ENCODE measurements around the gene WFDC6.

Gene WFDC6

GRCh38 chr20:45518282-45518681 is 21.0 kb downstream of the WFDC6 start:
- no peak for DNase-seq (ENCODE audit: insufficient read length, low spot score)
- no peak for FAIRE-seq

DNA sequence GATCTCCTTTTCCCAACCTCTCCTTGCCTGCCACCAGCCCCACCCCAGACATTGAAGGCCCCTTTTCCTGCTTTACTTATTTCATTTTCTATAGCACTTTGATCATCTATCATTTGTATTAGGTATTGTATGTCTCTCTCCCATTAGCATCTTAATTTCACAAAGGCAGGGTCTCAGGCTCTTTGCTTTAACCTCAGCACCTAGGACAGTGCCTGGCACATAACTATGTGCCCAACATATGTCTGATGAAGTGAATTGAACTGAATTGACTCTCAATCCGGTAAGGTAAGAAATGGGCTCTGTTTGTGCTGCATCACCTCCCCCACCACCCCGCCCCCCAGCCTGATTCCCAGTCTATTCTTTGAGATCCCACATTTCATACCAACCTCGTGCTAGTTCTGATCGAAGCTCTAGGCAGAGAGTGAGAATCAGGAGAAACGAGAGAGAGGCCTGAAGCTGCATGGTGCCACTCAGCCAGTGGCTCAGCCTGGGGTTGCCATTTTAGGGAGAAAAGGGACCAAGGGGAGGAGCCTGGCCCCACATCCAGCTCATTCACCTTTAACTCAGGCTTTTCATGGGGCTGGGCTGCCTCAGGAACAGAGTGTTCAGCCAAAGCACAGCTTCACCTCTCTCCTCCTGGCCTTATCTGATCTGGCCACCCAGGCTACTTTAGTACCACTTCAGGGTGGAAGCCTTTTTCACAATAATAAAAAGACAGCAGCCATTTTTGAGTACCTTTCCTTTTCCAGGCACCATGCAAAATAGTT is 24.0 kb downstream of the WFDC6 start, which contains the start of gene SPINT3:
SPINT3 (minus strand) TSS at position 476 of the 767 bp plus-strand sequence; CDS start at position 462, 14 bp downstream.
- FAIRE-seq (peak; percentile 20), DNase-seq (ENCODE audit: insufficient read length, low spot score) (no peak)

- FAIRE-seq (peak; percentile 64), DNase-seq (ENCODE audit: insufficient read length, low spot score) (no peak)
These were observed 28.9 kb downstream of the WFDC6 start for GRCh38 chr20:45510242-45510862.

DNA sequence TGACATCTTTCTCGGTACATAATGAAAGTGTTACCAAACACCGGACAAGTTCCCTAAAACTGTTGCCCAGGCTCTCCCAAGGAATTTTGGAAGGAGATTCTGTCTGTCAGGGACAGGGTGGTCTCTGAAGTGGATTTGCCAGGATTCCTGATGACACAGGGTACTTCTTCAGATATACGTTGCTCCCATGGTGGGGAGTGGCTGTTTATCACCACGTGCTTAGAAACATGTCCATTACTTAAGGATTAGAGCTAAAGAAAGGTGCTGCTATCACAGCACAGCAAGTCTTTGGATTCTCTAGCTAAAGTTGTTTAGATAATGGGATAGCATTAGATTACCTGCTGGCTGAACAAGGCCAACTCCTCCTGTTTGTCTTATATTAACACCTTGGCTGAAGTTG is 30.2 kb downstream of the WFDC6 start:
- DNase-seq (ENCODE audit: insufficient read length, low spot score) (no peak), FAIRE-seq (peak; percentile 55)

DNA sequence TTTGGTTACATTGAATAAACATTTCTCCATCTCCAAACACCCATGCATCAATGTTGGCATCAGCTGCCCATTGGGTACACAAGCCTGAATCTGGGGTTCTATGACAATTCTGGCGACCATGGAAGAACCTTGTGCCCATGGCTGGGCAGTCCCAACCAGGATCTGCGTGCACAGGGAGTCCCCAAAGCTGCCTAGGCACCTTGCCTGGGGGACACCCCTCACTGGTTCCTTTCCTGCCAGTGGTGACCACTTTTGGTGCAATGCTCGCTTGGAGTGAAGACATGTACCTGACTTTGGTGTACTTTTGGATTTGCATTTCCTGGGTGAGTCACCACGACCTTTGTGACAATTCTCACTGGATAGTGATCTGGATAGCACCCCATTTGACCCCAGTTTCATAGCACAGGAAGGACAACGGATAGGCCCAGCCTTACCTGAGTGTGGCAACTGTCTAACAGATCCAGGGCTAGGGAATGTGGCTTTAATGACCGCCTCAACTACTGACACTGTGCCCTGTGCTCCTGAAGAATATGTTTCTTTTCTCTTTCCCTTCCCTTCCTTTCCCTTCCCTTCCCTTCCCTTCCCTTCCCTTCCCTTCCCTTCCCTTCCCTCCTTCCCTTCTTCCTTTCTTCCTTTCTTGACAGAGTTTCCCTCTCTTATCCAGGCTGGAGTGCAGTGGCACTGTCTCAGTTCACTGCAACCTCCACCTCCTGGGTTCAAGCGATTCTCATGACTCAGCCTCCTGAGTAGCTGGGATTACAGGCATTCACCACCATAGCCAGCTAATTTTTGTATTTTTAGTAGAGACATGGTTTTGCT is 31.0 kb downstream of the WFDC6 start:
- FAIRE-seq (peak; percentile 42), DNase-seq (ENCODE audit: insufficient read length, low spot score) (no peak)

DNA sequence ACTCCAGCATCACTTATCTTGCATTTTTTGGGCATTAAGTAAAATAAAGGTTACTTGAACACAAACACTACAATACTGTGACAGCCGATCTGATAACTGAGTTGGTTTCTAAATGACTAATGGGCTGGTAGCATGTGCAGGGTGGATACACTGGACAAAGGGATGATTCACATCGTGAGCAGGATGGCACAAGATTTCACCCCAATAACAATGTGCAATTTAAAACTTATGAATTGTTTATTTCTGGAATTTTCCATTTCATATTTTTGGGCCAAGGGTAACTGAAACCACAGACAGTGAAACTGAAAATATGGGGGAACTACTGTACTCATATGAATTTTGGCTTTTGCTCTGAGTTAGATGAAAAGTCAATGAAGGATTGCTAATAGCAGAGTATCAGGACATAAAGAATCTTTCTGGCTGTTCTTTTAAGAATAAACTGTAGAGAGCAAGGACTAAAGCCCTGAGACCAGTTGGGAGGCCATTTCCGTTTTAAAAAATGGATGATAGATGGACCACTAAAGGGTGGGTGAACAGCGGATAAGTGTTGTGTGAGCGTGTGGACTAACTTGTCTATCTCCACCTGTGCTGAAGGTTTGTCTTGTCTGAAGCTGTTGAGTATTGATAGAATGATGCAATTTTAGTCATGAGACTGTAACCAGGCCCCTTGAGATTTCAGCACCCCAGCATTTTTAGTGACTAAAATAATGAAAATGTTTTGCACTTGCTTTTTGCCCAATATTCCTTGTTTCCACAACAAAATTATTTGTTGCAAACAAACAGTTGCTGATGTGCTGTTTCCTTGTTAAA is 32.1 kb downstream of the WFDC6 start:
- FAIRE-seq (peak; percentile 33), DNase-seq (ENCODE audit: insufficient read length, low spot score) (no peak)

DNA sequence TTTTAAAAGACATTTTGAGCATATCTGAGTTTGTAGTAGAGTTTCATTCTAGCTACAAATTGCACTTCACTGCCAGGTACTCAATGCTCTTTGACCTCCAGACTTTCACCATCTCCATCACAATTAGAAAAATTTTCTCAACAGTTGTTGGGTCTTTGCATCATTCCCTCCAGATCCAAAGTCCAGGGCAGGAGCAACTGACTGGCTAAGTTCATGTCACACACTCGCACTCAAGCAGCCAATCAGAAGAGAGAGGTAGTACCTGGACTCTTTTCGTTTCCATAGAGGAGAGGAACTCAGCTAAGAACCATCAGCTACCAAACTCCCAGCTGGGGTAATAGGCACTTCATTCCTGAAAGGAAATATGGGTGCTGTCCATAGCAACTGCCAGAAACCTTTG is 32.9 kb downstream of the WFDC6 start:
- DNase-seq (ENCODE audit: insufficient read length, low spot score) (no peak), FAIRE-seq (peak; percentile 26)

DNA sequence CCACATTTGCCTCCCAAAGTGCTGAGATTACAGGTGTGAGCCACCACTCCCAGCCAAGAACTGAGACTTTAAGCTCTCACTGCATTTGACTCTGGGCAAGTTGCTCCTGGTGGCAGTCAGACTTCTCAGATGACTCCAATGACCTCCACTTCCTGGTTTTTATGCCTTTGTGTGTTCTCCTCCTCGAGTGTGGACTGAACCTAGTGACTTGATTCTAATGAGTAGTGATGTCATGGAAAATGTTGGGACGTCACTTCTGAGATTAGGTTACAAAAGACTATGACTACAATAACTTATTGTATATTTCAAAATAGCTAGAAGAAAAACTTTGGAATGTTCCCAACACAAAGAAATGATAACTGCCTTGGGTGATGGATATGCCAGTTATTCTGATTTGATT is 35.9 kb downstream of the WFDC6 start:
- DNase-seq (ENCODE audit: insufficient read length, low spot score) (no peak), FAIRE-seq (peak; percentile 38)

- FAIRE-seq, result no peak
- no peak for DNase-seq (ENCODE audit: insufficient read length, low spot score)
These were observed 36.7 kb downstream of the WFDC6 start for GRCh38 chr20:45502561-45502960.

- FAIRE-seq, result peak; percentile 26
- DNase-seq (ENCODE audit: insufficient read length, low spot score), result no peak
These were observed 37.7 kb downstream of the WFDC6 start for GRCh38 chr20:45501600-45501999.

GRCh38 chr20:45500022-45500421 is 39.3 kb downstream of the WFDC6 start:
- FAIRE-seq (peak; percentile 63), DNase-seq (ENCODE audit: insufficient read length, low spot score) (no peak)

GRCh38 chr20:45497971-45498494 is 41.2 kb downstream of the WFDC6 start:
- DNase-seq (ENCODE audit: insufficient read length, low spot score), result no peak
- no peak for FAIRE-seq

DNA sequence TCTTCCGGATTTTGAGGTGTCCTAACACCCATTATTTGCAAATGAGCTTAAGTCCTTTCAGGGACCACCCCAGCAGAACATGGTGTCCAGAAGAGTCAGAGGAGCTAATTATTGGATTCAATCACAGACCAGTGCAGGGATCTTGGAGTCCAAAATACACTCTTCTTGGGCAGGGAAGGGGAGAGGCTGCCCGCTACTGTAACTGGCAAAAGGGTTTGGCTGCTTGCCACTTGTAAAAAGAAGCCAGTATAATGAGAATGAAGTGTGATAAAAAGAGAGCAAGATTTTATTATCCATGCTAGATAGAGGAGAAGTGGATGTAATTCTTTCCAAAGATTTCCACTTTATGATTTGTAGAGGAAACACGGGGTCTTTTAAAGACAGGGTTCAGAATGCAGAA is 43.1 kb downstream of the WFDC6 start:
- FAIRE-seq, result peak; percentile 4

DNA sequence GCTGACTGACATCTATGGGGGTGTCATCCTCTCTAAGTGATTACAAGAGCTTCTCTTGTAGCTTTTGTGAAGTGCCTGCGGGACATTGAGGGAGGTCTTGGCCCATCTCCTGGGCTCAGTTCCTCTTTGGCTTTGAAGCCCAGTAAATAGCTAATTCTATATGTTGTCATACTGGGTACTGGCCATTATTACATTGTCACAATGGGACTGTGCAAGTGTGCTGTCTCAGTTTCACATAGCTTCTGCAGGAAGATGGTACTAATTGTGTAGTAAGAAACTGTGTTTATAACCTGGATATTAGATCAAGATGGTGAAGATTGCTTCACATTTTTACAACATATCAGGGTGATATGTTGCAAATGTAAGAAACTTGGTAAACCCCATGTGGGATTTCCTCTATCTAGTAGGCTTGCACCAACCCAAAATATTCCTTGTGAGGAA is 43.8 kb downstream of the WFDC6 start:
- peak; percentile 9 for FAIRE-seq
- DNase-seq (ENCODE audit: insufficient read length, low spot score), result no peak

More for the DNA sequence above, 43.1 kb downstream of the WFDC6 start:
- no peak for DNase-seq (ENCODE audit: insufficient read length, low spot score)

DNA sequence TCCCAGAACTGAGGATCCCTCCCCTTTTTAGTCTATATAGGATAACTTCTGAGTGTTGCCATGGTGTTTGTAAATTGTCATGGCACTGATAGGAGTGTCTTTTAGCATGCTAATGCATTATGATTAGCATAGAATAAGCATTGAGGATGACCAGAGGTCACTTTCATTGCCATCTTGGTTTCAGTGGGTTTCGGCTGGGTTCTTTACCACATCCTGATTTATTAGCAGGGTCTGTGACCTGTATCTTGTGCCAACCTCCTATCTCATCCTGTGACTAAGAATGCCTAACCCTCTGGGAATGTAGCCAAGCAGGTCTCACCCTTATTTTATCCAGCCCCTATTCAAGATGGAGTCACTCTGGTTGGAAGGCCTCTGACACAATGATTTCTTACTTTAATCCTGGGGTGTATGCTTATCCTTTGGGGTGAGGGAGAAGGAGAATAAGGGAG is 50.2 kb downstream of the WFDC6 start:
- DNase-seq (ENCODE audit: insufficient read length, low spot score) (no peak), FAIRE-seq (peak; percentile 85)

DNA sequence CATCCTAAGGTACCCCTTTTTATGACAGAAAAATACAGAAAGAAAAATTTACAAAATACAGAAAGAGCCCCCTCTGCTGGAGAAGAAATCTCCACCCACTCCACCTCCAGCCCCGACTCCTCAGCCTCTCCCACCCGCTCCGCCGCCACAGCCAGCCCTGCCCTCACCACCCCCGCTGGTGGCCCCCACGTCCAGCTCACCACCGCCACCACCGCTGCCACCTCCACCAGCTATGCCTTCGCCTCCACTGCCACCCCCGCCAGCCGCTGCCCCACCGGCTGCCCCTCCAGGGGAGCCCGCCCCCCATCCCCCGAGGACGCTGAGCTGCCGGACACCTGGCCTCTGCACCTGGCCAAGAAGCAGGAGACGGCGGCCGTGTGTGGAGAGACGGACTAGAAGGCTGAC is 52.0 kb downstream of the WFDC6 start:
- FAIRE-seq (peak; percentile 63), DNase-seq (ENCODE audit: insufficient read length, low spot score) (no peak)

- DNase-seq (ENCODE audit: insufficient read length, low spot score), result no peak
- no peak for FAIRE-seq
These were observed 53.9 kb downstream of the WFDC6 start for GRCh38 chr20:45485388-45485787.

DNA sequence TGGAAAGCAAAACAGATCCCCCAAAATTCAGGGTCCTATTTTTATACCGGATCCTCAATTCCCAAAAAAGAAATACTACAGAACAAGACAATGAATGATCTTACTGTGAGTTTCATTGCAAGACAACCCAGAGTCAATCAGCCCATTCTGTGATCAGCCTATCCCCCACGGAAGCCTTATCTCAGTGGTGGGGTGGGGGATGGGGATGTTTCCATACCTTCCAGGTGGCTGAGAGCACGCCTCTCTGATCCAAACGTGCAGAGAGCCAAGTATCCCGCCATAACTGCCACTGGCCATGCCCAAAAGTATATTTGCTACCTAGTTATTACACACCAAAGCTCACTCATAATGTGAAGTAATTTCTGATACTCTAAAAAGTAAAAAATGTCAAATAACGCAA is 54.6 kb downstream of the WFDC6 start:
- no peak for DNase-seq (ENCODE audit: insufficient read length, low spot score)
- FAIRE-seq, result peak; percentile 82

All from HTR-8/SVneo (cell line).